T-helper 2 cell treated with Interferon-gamma antibody and Interleukin-4, amounts not matched to agents 5 μg/mL and 100 μg/mL, for 36 hours (primary cell): ENCODE data around the gene OLFML1.
"Not testable (repeated sequence)": the region's sequence is repeated elsewhere in the genome, so short reads cannot be mapped to it uniquely, and the experiment has no call there.

ENCODE experiments used
- DNase-seq: peaks from one replicate; pipeline ENCODE4 v3.0.0; 2021; ENCODE audit warnings: low spot score
- H3K27ac Mint-ChIP-seq: one replicate; pipeline ENCODE4 v1.8.0; 2021; ENCODE audit warnings: mild to moderate bottlenecking, mixed read lengths
- H3K27me3 Mint-ChIP-seq: one replicate; pipeline ENCODE4 v1.8.0; 2021; ENCODE audit warnings: low read depth, mixed read lengths
- H3K36me3 Mint-ChIP-seq: one replicate; pipeline ENCODE4 v1.8.0; 2021; ENCODE audit warnings: low read depth, mixed read lengths
- H3K4me1 Mint-ChIP-seq: one replicate; pipeline ENCODE4 v1.8.0; 2021; ENCODE audit warnings: low read depth, mixed read lengths
- H3K4me3 Mint-ChIP-seq: one replicate; pipeline ENCODE4 v1.8.0; 2022; ENCODE audit warnings: mild to moderate bottlenecking, moderate library complexity, mixed read lengths
- H3K9me3 Mint-ChIP-seq: one replicate; pipeline ENCODE4 v1.8.0; 2021; ENCODE audit warnings: mixed read lengths

The OLFML1 gene

GRCh38 chr11:7511401-7511800 is 26.1 kb downstream of the OLFML1 start:
- no peak for DNase-seq
- no peaks in the 10 kb centered on the region for H3K36me3 Mint-ChIP-seq
- H3K9me3 Mint-ChIP-seq = no peaks in the 10 kb centered on the region
- no peak overlapping the region for H3K4me3 Mint-ChIP-seq
- peaks cover 24% of the 10 kb centered on the region for H3K27me3 Mint-ChIP-seq
- peaks cover 3% of the 10 kb centered on the region for H3K4me1 Mint-ChIP-seq
- H3K27ac Mint-ChIP-seq = no peak overlapping the region

GRCh38 chr11:7512525-7513233 is 27.4 kb downstream of the OLFML1 start:
- H3K27ac Mint-ChIP-seq = peak overlapping the region; percentile 87
- H3K4me1 Mint-ChIP-seq = peaks cover 3% of the 10 kb centered on the region
- no peaks in the 10 kb centered on the region for H3K9me3 Mint-ChIP-seq
- peaks cover 34% of the 10 kb centered on the region for H3K27me3 Mint-ChIP-seq
- DNase-seq = no peak
- H3K4me3 Mint-ChIP-seq = peak overlapping the region; percentile 91
- H3K36me3 Mint-ChIP-seq = no peaks in the 10 kb centered on the region

DNA sequence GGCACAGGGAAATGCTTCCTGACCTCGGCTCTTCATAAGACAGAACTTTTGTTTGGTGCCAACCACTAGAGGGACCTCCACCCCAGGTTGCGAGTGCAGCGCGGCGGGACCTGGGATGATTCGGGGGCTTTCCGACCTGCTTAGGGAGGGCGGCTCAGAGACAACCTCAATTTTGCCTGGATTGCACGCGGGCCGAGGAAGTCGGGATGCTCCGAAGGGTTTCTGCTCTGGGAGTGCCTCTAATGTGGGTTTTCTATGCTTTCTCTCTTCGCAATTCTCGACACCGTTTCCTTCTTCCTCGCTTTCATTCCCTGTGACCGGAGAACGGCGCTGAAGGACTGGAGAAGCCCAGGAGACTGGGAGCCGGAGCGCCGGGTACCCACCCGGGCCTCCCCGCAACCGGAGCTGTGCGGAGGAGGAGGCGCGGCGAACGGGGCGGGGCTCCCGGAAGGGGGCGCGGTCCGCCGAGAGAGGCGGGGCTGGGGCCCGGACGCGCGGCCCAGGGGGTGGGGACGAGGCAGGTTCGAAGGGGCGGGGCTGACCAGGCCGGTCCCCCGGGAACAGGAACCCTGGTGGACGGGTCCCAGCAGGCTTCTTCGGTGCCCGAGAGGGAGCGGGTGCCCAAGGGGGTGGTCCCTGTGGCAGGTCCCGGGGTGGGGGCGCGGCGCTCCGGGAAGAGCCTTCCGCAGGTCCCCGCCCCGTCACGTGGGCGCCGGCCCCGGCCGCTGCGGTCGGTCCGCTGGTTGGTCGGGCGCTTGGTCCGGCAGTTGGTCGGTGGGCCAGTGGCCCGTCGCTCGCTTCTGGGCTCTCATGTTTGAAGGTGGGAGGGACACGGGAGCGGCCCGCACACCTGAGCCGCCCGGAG is 28.2 kb downstream of the OLFML1 start, which contains the start of gene PPFIBP2:
Gene PPFIBP2, plus strand, starts transcription at position 766 of the 865 bp plus-strand sequence. CDS start 35,477 bp downstream, outside the sequence.
- DNase-seq = peak; percentile 81
- Mint-ChIP-seq H3K27ac (peak within 1 kb of the TSS; percentile 87), H3K4me3 (peak within 1 kb of the TSS; percentile 91), H3K36me3 (no peaks in the 10 kb centered on the region), H3K27me3 (peaks cover 33% of the 10 kb centered on the region), H3K9me3 (no peaks in the 10 kb centered on the region), H3K4me1 (peaks cover 3% of the 10 kb centered on the region)

DNA sequence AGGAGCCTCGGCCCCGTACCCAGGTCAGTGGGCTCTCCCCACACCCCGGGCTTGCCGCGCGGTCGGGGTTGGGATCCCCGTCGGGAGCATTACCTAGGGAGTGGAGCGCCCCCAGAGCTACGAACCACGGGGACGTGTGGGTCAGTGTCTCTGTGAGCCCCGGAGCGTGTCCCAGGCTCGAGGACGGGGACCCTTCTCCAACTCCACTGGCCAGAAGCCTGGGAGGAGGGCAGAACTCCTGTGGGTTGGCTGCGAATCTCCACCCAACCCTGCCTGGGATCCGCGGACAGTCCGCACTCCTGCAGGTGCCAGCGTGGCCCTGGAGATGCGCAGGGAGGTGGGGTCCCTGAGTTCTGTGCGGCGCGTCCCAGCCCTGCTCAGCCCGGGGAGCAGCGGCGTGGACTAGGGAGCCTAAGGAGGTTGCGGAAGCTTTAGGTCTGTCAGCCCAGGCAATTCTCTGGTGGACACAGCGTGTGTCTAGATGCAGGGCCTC is 28.8 kb downstream of the OLFML1 start:
- Mint-ChIP-seq H3K36me3 (no peaks in the 10 kb centered on the region), H3K4me1 (peaks cover 3% of the 10 kb centered on the region), H3K27ac (no peak overlapping the region), H3K4me3 (peak overlapping the region; percentile 65), H3K9me3 (no peaks in the 10 kb centered on the region), H3K27me3 (peaks cover 35% of the 10 kb centered on the region)
- no peak for DNase-seq

- DNase-seq = no peak
- H3K27ac Mint-ChIP-seq = no peak overlapping the region
- H3K4me3 Mint-ChIP-seq = no peak overlapping the region
- H3K9me3 Mint-ChIP-seq = no peaks in the 10 kb centered on the region
- peaks cover 35% of the 10 kb centered on the region for H3K27me3 Mint-ChIP-seq
- H3K4me1 Mint-ChIP-seq = peaks cover 3% of the 10 kb centered on the region
- H3K36me3 Mint-ChIP-seq = no peaks in the 10 kb centered on the region
These were observed 30.2 kb downstream of the OLFML1 start for GRCh38 chr11:7515447-7515886.

GRCh38 chr11:7516475-7516874 is 31.2 kb downstream of the OLFML1 start:
- no peaks in the 10 kb centered on the region for H3K9me3 Mint-ChIP-seq
- peaks cover 3% of the 10 kb centered on the region for H3K4me1 Mint-ChIP-seq
- H3K36me3 Mint-ChIP-seq = no peaks in the 10 kb centered on the region
- no peak overlapping the region for H3K4me3 Mint-ChIP-seq
- DNase-seq = no peak
- H3K27me3 Mint-ChIP-seq = peaks cover 35% of the 10 kb centered on the region
- no peak overlapping the region for H3K27ac Mint-ChIP-seq

DNA sequence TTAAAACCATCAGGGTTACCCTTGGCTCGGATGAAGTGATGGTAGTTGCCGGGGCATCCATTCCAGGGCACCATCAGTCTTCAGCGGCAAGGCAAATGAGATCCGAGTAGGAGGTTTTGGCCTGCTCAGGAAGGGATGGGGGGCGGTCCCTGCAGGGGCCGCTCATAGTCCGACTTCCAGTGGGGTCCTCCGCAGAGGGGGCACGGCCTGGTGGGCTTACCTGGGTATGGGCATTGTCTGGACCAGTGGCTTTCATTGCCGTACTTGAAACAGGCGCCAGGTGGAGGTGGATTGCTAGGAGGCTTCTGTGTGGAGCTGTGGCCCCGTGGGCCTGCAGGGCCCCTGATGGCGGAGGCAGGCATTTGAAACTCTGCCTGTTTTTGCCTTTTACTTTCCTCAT is 32.4 kb downstream of the OLFML1 start:
- DNase-seq, H3K36me3 Mint-ChIP-seq, H3K27ac Mint-ChIP-seq, H3K4me3 Mint-ChIP-seq, H3K9me3 Mint-ChIP-seq, H3K4me1 Mint-ChIP-seq: not testable (repeated sequence)
- peaks cover 35% of the 10 kb centered on the region for H3K27me3 Mint-ChIP-seq

GRCh38 chr11:7518811-7519562 is 33.7 kb downstream of the OLFML1 start:
- H3K36me3 Mint-ChIP-seq = no peaks in the 10 kb centered on the region
- peaks cover 33% of the 10 kb centered on the region for H3K27me3 Mint-ChIP-seq
- no peak overlapping the region for H3K4me3 Mint-ChIP-seq
- no peak for DNase-seq
- H3K4me1 Mint-ChIP-seq = peaks cover 2% of the 10 kb centered on the region
- no peak overlapping the region for H3K27ac Mint-ChIP-seq
- no peaks in the 10 kb centered on the region for H3K9me3 Mint-ChIP-seq

DNA sequence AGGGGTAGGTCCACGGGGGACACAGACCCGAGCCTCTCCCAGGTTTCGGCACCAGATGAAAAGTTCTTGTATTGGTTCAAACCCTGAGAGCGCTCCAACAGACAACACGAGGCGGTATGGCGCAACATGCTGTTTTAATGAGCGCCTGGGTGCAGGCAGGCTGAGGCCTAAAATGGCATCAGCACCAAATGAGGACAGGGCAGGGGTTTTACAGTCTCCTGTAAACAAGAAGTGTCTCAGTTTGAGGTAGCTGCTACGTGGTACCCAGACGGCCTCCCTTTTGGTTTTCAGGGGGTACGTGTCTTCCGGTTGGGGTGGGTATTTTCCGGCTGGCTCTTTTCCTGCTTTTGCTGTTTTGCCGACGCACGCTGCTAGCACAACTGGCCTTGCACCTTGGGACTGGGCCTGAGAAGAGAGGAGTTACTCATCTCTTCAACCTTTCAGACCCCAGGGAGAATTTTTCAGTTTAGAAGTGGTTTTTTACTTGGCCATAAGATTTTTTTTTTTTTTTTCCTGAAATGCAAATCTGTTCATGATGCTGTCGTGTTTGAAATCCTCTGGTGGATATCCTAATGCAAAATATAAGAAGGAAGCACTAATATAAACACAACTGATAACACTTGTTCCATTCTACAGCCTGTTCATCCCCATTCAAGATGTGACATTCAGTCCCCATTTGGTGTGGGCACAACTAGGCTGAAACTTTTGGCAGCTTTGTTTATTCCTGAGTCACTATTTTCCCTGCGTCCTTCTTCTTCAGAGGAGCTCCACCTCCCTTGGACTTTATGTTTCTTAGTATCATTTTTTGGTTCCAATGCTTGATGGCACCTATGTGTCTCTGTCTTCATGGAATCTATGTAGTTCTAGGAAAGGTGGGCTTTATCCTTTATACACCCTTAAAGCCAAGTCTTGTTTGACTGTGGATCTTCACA is 35.0 kb downstream of the OLFML1 start:
- Mint-ChIP-seq H3K27me3 (peaks cover 27% of the 10 kb centered on the region), H3K9me3 (no peaks in the 10 kb centered on the region), H3K36me3 (no peaks in the 10 kb centered on the region), H3K4me1 (peaks cover 9% of the 10 kb centered on the region), H3K4me3 (no peak overlapping the region), H3K27ac (no peak overlapping the region)
- DNase-seq = no peak

DNA sequence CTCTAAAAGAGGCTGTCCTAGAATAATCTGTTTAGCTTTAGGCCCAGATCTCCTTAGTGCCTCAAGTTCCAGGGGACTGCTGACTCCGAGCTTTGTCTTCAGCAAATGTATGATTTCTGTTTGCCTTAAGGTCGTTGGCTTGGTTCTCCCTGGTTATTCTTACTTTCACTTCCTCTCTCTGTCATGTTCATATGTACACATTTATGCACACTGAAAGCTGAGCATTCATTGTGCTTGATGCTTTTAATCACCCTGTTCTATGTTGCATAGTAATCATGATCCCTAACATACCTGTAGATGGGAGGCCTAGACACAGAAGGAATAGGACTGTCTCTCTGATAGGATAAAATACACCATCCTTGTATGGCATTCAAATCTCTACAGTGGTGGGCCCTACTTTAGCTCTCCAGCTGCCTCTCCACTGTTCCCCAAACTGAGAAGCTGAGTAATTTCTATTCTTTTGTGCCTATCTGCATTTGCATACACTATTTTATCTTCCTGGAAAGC is 35.7 kb downstream of the OLFML1 start:
- H3K27me3 Mint-ChIP-seq = peaks cover 19% of the 10 kb centered on the region
- no peak overlapping the region for H3K4me3 Mint-ChIP-seq
- peaks cover 12% of the 10 kb centered on the region for H3K4me1 Mint-ChIP-seq
- no peak overlapping the region for H3K27ac Mint-ChIP-seq
- no peak for DNase-seq
- no peaks in the 10 kb centered on the region for H3K9me3 Mint-ChIP-seq
- H3K36me3 Mint-ChIP-seq = no peaks in the 10 kb centered on the region

GRCh38 chr11:7522121-7522520 is 36.8 kb downstream of the OLFML1 start:
- H3K27me3 Mint-ChIP-seq = peaks cover 11% of the 10 kb centered on the region
- no peak overlapping the region for H3K27ac Mint-ChIP-seq
- DNase-seq = no peak
- no peaks in the 10 kb centered on the region for H3K36me3 Mint-ChIP-seq
- H3K4me3 Mint-ChIP-seq = no peak overlapping the region
- H3K9me3 Mint-ChIP-seq = no peaks in the 10 kb centered on the region
- H3K4me1 Mint-ChIP-seq = peaks cover 19% of the 10 kb centered on the region

DNA sequence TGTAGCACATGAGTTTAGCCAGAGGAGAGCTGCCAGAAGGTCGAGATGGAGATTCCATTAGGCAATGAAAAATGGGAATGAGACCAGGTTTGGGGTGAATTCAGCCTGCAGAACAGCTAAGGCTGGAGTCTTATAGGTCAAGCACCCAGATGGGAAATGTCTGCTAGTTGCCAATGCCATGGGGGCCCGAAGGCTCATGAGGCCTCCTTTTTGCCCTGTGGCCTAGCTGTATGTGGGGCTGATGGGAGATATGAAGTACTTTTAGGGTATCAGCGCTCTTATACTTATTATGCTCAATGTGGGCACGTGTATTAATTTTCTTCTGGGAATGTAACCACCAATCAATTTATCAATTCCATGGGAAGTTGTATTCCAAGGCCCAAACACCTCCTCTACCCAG is 37.2 kb downstream of the OLFML1 start:
- Mint-ChIP-seq H3K27me3 (peaks cover 6% of the 10 kb centered on the region), H3K9me3 (no peaks in the 10 kb centered on the region), H3K4me3 (no peak overlapping the region), H3K36me3 (no peaks in the 10 kb centered on the region), H3K4me1 (peaks cover 23% of the 10 kb centered on the region), H3K27ac (no peak overlapping the region)
- no peak for DNase-seq
